H1 (cell line): ENCODE results near the gene SSTR3. TPM values are rescaled to one million over a fixed set of nuclear protein-coding genes. Genes with fewer than 3 reads are reported as not detected.
A peak's percentile ranks its signal among the peaks of the same experiment; 100 is the strongest.

Source experiments
- CHD1 ChIP-seq: IDR thresholded peaks from 2 replicates; pipeline ENCODE4 v1.6.1; 2012; ENCODE audit warnings: low read depth, low read length, improper control_type of control experiment
- CHD2 ChIP-seq: IDR thresholded peaks from 2 replicates; pipeline ENCODE4 v1.6.1; 2012; ENCODE audit warnings: low read length, improper control_type of control experiment
- EP300 ChIP-seq, 2 experiments: IDR thresholded peaks; 1 replicate in 1 of 2; 2 replicates in 1 of 2; pipeline ENCODE4 v1.6.1; 2011 to 2012; ENCODE audit warnings: low read depth in 2 of 2, low read length in 2 of 2, mild to moderate bottlenecking in 2 of 2, borderline replicate concordance in 1 of 2, inconsistent platforms in 1 of 2, moderate library complexity in 1 of 2
- GTF2F1 ChIP-seq: IDR thresholded peaks from 2 replicates; pipeline ENCODE4 v1.6.1; 2012; ENCODE audit warnings: low read depth, low read length, improper control_type of control experiment, borderline replicate concordance
- HDAC2 ChIP-seq, 2 experiments: fragments of 300-600 bp in 1 of 2; sonication (generic) in 1 of 2; IDR thresholded peaks; 2 replicates each; pipeline ENCODE4 v1.6.1; 2011 to 2012; ENCODE audit warnings: low read depth in 2 of 2, low read length in 2 of 2, mild to moderate bottlenecking in 2 of 2, moderate library complexity in 2 of 2, borderline replicate concordance in 1 of 2, inconsistent platforms in 1 of 2
- HDAC6 ChIP-seq: IDR thresholded peaks from one replicate; pipeline ENCODE4 v1.7.1; 2012; ENCODE audit warnings: low read depth, mild to moderate bottlenecking, inconsistent platforms, low read length, moderate library complexity
- JUN ChIP-seq: IDR thresholded peaks from 2 replicates; pipeline ENCODE4 v1.6.1; 2011; ENCODE audit warnings: low read depth, mild to moderate bottlenecking, improper control_type of control experiment, low read length
- KDM1A ChIP-seq: fragments of 200-600, 300-600 bp; sonication (generic); IDR thresholded peaks from 2 replicates; pipeline ENCODE4 v1.7.1; 2016; ENCODE audit warnings: mild to moderate bottlenecking, low read length, borderline replicate concordance
- NANOG ChIP-seq: IDR thresholded peaks from 2 replicates; pipeline ENCODE4 v1.6.1; 2011; ENCODE audit warnings: low read length, low read depth, mild to moderate bottlenecking, inconsistent platforms; ENCODE audit not compliant: insufficient read depth, poor library complexity, severe bottlenecking
- NRF1 ChIP-seq: IDR thresholded peaks from 2 replicates; pipeline ENCODE4 v1.6.1; 2011; ENCODE audit warnings: mild to moderate bottlenecking, low read depth, low read length, improper control_type of control experiment
- PHF8 ChIP-seq: fragments of 200-600 bp; sonication (generic); conservative IDR thresholded peaks from 2 replicates; pipeline ENCODE4 v1.7.1; 2012; ENCODE audit warnings: low read depth, mild to moderate bottlenecking, inconsistent platforms, low read length, moderate library complexity
- POU5F1 ChIP-seq: IDR thresholded peaks from 2 replicates; pipeline ENCODE4 v1.6.1; 2011; ENCODE audit warnings: low read depth, mild to moderate bottlenecking, low read length, moderate library complexity
- RAD21 ChIP-seq, 2 experiments: IDR thresholded peaks in 1 of 2; conservative IDR thresholded peaks in 1 of 2; 2 replicates each; pipeline ENCODE4 v1.6.1; 2011; ENCODE audit warnings: low read depth in 2 of 2, low read length in 2 of 2, improper control_type of control experiment in 1 of 2, inconsistent platforms in 1 of 2, mild to moderate bottlenecking in 1 of 2, moderate library complexity in 1 of 2
- RFX5 ChIP-seq: IDR thresholded peaks from 2 replicates; pipeline ENCODE4 v1.6.1; 2011; ENCODE audit warnings: low read depth, low read length, improper control_type of control experiment, borderline replicate concordance
- RNF2 ChIP-seq: fragments of 200-900, 300-1000 bp; sonication (generic); IDR thresholded peaks from 2 replicates; pipeline ENCODE4 v1.7.1; 2016; ENCODE audit warnings: borderline replicate concordance, low read depth, mild to moderate bottlenecking, antibody characterized with exemption, low read length; ENCODE audit not compliant: poor library complexity, severe bottlenecking; ENCODE audit errors: missing control alignments
- RXRA ChIP-seq: IDR thresholded peaks from 2 replicates; pipeline ENCODE4 v1.6.1; 2011; ENCODE audit warnings: low read depth, mild to moderate bottlenecking, low read length, moderate library complexity; ENCODE audit not compliant: insufficient read depth
- SIRT6 ChIP-seq: IDR thresholded peaks from one replicate; pipeline ENCODE4 v1.7.1; 2012; ENCODE audit warnings: low read length, inconsistent platforms
- SP2 ChIP-seq: IDR thresholded peaks from 2 replicates; pipeline ENCODE4 v1.6.1; 2012; ENCODE audit warnings: mild to moderate bottlenecking, low read length, inconsistent platforms
- TAF1 ChIP-seq: IDR thresholded peaks from 2 replicates; pipeline ENCODE4 v1.6.1; 2011; ENCODE audit warnings: mild to moderate bottlenecking, low read depth, low read length
- polyA plus RNA-seq, 7 experiments: library from polyadenylated mRNA; depleted of rRNA in 3 of 7; stranded (reverse) in 5 of 7; unstranded in 2 of 7; fragments of >200 nt in 5 of 7; fragments of 200-250 nt in 2 of 7; gene quantifications; 1 replicate in 5 of 7; 2 replicates in 1 of 7; 4 replicates in 1 of 7; pipeline versions ENCODE4 v1.2.1 to v1.2.3, GENCODE V29; 2011 to 2013; ENCODE audit warnings: missing spikeins in 2 of 7, mixed read lengths in 2 of 7
- total RNA-seq: library from RNA; stranded (reverse); fragmentation: NEBNext Ultra II Directional; extraction: Animal tissue kit (Norgen Biotek cat#: 25700); gene quantifications from 2 replicates; pipeline ENCODE4 v1.2.1, GENCODE V29; 2021
- TF ChIP-seq, protein P1 (sequence below): IDR thresholded peaks from 2 replicates; pipeline ENCODE4 v1.6.1; 2012; ENCODE audit warnings: inconsistent platforms
- TF ChIP-seq, protein P2 (sequence below): IDR thresholded peaks from 2 replicates; pipeline ENCODE4 v1.6.1; 2011; ENCODE audit warnings: low read length, improper control_type of control experiment
- TF ChIP-seq, protein P3 (sequence below): IDR thresholded peaks from 2 replicates; pipeline ENCODE4 v1.6.1; 2012; ENCODE audit warnings: inconsistent platforms

The SSTR3 gene
- total and polyA plus RNA-seq, 2 of the 8 experiments (the other 6 are each of a cell fraction or from before 2014, with no cell fraction given) = 0.22 to 0.77 TPM

DNA sequence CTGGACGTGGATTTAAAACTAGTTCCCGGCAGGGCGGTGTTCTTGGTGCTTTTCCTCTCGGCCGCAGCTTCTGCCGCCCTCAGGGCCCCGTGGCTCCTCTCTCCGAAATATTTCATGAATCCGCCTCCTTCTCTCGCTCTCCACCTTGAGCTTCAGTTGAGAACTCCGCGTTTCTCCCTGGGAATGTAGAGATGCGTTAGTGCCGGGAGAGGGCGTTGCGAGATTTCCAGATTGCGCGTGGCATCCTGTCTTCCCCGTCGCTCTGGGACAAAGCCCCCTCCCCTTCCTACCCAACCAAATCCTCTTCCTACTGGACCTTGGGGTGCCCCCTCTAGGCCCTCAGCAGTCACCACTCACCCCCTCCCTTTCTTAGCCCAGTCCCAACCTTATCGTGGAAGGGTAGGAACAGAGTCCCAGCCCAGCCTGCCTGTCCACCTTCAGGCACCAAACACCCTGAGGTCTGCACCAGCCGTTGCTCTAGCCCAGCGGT, 47.3 kb upstream of the SSTR3 start (continued):
- TF ChIP-seq HDAC6 = no peak
- peak; percentile 82 for TF ChIP-seq CHD2
- TF ChIP-seq, protein P1, sequence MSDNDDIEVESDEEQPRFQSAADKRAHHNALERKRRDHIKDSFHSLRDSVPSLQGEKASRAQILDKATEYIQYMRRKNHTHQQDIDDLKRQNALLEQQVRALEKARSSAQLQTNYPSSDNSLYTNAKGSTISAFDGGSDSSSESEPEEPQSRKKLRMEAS = no peak; the same call in 1 of the 2 replicates
- TF ChIP-seq HDAC2 (IDR thresholded peaks at IDR 0.05; ENCODE audit: borderline replicate concordance in 1 of 2, low read depth in 2 of 2, low read length in 2 of 2) = peak; percentile 81 to 82; a peak in 2 of 4 replicates
- TF ChIP-seq, protein P2, sequence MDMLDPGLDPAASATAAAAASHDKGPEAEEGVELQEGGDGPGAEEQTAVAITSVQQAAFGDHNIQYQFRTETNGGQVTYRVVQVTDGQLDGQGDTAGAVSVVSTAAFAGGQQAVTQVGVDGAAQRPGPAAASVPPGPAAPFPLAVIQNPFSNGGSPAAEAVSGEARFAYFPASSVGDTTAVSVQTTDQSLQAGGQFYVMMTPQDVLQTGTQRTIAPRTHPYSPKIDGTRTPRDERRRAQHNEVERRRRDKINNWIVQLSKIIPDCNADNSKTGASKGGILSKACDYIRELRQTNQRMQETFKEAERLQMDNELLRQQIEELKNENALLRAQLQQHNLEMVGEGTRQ = no peak
- no peak for TF ChIP-seq GTF2F1
- no peak for TF ChIP-seq RNF2
- no peak for TF ChIP-seq KDM1A
- no peak for TF ChIP-seq POU5F1
- TF ChIP-seq NANOG = no peak
- no peak for TF ChIP-seq EP300 (IDR thresholded peaks at IDR 0.05; ENCODE audit: borderline replicate concordance in 1 of 2, low read depth in 2 of 2, low read length in 2 of 2)
- TF ChIP-seq SP2 = no peak
- no peak for TF ChIP-seq SIRT6
- no peak for TF ChIP-seq NRF1
- TF ChIP-seq RAD21 (IDR thresholded peaks at IDR 0.05 in 1 of 2, conservative IDR thresholded peaks at IDR 0.05 in 1 of 2; ENCODE audit: low read depth in 2 of 2, low read length in 2 of 2) = peak; percentile 31 to 36; a peak in 3 of 4 replicates
- no peak for TF ChIP-seq PHF8
- no peak for TF ChIP-seq JUN
- TF ChIP-seq RXRA = no peak
- TF ChIP-seq, protein P3, sequence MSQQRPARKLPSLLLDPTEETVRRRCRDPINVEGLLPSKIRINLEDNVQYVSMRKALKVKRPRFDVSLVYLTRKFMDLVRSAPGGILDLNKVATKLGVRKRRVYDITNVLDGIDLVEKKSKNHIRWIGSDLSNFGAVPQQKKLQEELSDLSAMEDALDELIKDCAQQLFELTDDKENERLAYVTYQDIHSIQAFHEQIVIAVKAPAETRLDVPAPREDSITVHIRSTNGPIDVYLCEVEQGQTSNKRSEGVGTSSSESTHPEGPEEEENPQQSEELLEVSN = no peak
- TF ChIP-seq TAF1 = no peak
- TF ChIP-seq CHD1 = no peak
- TF ChIP-seq RFX5 = no peak
